Thoracic aorta (tissue), 2 donors: ENCODE data around the gene IL36B. TPM values are rescaled to one million over a fixed set of nuclear protein-coding genes. Genes with fewer than 3 reads are reported as not detected.

ENCODE experiments used
- ATAC-seq: fragments of 150-250 bp; one replicate; pipeline ENCODE4 v1.8.0; 2017; ENCODE audit warnings: low read depth; ENCODE audit not compliant: insufficient number of reproducible peaks, low FRiP score
- DNase-seq: peaks from one replicate; pipeline ENCODE4 v3.0.0-alpha.2; 2020; ENCODE audit warnings: low spot score
- H3K27ac ChIP-seq, 2 donors: fragments of 200-600 bp; sonication (generic); 1 replicate in 1 of 2; 2 replicates in 1 of 2; pipeline ENCODE4 v1.5.1; 2016; ENCODE audit warnings: mild to moderate bottlenecking in 2 of 2, moderate library complexity in 2 of 2
- H3K27me3 ChIP-seq: fragments of 200-600 bp; sonication (generic); replicated peaks from 2 replicates; pipeline ENCODE4 v1.6.0; 2016; ENCODE audit warnings: mild to moderate bottlenecking; ENCODE audit not compliant: insufficient read depth
- H3K36me3 ChIP-seq: fragments of 200-600 bp; sonication (generic); one replicate; pipeline ENCODE4 v1.5.1; 2016
- H3K4me1 ChIP-seq, 2 donors: fragments of 200-600 bp; sonication (generic); 1 replicate in 1 of 2; 2 replicates in 1 of 2; pipeline versions ENCODE4 v1.5.1 to v1.6.0; 2016; ENCODE audit warnings: low read depth in 2 of 2, mild to moderate bottlenecking in 1 of 2; ENCODE audit not compliant: control insufficient read depth in 1 of 2
- H3K4me3 ChIP-seq: fragments of 200-600 bp; sonication (generic); 2 replicates; pipeline ENCODE4 v1.5.1; 2016; ENCODE audit warnings: mild to moderate bottlenecking
- H3K9me3 ChIP-seq: fragments of 200-600 bp; sonication (generic); 2 replicates; pipeline ENCODE4 v1.5.1; 2016
- CTCF ChIP-seq: fragments of 200-600 bp; sonication (generic); IDR thresholded peaks from one replicate; pipeline ENCODE4 v1.5.1; 2019; ENCODE audit warnings: antibody characterized with exemption
- total RNA-seq, 2 donors: library from RNA; depleted of rRNA; stranded (reverse); fragments of >200 nt; gene quantifications; one replicate each; pipeline versions ENCODE4 v1.1.0 to v1.2.3, GENCODE V29; 2016

Gene IL36B
- total RNA-seq, 2 donors from 2014 or later, result not detected

GRCh38 chr2:113015655-113016054 lies 37.0 kb downstream of the IL36B start:
- H3K4me3 ChIP-seq, result no peak overlapping the region
- H3K27me3 ChIP-seq, result no peaks in the 10 kb centered on the region
- H3K4me1 ChIP-seq, result no peaks in the 10 kb centered on the region
- DNase-seq (no peak), ATAC-seq (no peak)
- no peaks in the 10 kb centered on the region for H3K36me3 ChIP-seq
- H3K9me3 ChIP-seq, result no peaks in the 10 kb centered on the region
- no peak overlapping the region for H3K27ac ChIP-seq
- TF ChIP-seq CTCF, result no peak

DNA sequence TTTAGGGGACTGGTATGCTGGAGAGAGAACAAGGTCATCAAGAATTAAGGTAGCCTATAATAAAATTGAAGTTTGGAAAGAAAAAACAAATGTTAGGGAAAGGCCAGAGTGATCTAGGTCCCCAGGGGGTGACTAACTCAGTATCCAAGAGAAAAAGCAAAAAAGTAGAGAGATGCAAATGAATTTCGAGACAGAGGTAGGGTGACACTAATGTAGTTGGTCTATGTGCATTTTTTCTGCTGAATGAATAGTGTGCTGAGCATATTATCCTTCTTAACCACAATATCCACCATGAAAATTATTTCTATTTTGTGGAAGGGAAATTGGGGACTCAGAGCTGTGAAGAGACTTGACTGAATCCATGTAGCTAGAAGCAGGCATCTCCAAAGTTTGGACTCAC lies 37.6 kb downstream of the IL36B start:
- Histone ChIP-seq H3K9me3 (no peaks in the 10 kb centered on the region), H3K4me1 (no peaks in the 10 kb centered on the region), H3K27me3 (no peaks in the 10 kb centered on the region), H3K4me3 (no peak overlapping the region), H3K36me3 (no peaks in the 10 kb centered on the region), H3K27ac (no peak overlapping the region)
- no peak for TF ChIP-seq CTCF
- no peak for ATAC-seq
- no peak for DNase-seq

DNA sequence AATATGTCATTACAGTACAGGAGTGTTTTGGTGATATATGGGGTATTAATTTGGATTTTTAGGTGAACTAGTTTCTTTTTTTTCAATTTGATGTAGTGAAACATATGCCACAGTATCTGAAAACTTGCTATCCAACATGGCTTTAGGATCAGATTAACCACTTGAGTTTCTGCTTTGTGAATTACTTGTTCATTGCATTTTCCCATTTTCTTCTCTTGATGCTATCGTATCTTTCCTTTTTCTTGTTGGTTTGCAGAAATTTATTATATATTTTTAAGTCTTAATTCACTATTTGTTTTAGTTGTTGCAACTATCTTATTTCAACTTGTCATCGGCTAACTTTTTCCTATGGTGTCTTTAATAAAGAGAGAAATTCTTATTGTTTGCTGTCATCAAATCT lies 38.6 kb downstream of the IL36B start:
- H3K27ac ChIP-seq, result no peak overlapping the region
- no peaks in the 10 kb centered on the region for H3K36me3 ChIP-seq
- ATAC-seq, result no peak
- no peak for DNase-seq
- H3K9me3 ChIP-seq, result no peaks in the 10 kb centered on the region
- no peaks in the 10 kb centered on the region for H3K27me3 ChIP-seq
- no peak overlapping the region for H3K4me3 ChIP-seq
- TF ChIP-seq CTCF, result no peak
- H3K4me1 ChIP-seq, result no peaks in the 10 kb centered on the region

DNA sequence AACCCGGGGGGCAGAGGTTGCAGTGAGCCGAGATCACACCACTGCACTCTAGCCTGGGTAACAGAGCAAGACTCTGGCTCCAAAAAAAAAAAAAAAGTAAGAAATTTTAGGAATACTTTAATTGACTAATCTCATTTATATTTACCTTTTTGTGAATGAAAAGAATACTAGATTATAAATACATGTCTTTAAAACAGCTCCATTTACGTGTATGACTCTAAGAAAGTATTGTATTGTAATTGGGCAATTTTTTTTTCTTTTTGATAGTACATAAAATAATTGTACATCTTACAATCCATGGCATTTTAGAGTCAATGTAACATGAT lies 39.4 kb downstream of the IL36B start:
- Histone ChIP-seq H3K36me3 (no peaks in the 10 kb centered on the region), H3K9me3 (no peaks in the 10 kb centered on the region), H3K4me1 (no peaks in the 10 kb centered on the region), H3K27ac (no peak overlapping the region), H3K4me3 (no peak overlapping the region), H3K27me3 (no peaks in the 10 kb centered on the region)
- DNase-seq (no peak), ATAC-seq (no peak)
- TF ChIP-seq CTCF, result no peak

DNA sequence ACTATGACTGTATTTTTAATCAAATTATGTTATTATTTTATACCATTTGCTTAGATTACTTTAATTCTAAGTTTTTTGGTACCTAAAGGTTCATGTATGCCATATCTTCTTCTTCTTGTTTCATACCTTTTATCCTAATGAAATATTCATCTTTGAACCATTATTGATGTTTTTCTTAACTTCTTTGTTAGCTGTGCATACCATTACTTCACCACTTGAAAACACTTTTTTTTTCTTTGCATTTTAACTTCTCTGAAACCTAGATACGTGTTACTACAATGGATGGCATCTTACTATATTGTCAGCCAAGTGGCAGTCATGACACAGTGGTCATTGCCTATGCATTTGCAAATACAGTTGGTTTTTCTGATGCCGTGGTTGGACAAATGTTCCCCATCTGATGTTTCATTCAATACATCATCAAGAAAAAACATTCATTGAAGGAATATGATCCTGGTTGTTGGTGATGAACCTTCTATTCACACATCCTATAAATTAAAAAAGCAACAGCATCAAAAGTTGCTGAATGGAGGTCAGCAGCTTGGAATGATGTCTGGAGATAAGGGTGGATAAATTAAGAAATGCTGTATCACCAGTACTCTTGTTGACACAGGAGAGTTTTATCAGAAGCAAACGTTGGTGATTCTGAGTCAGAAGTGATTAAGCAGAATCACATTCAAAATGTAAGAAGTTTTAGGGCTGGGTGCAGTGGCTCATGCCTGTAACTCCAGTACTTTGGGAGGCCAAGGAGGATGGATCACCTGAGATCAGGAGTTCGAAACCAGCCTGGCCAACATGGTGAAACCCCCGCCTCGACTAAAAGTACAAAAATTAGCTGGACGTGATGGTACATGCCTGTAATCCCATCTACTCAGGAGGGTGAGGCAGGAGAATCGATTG lies 40.0 kb downstream of the IL36B start:
- ATAC-seq (no peak), DNase-seq (no peak)
- no peak for TF ChIP-seq CTCF
- no peaks in the 10 kb centered on the region for H3K36me3 ChIP-seq
- no peak overlapping the region for H3K27ac ChIP-seq
- no peaks in the 10 kb centered on the region for H3K9me3 ChIP-seq
- no peaks in the 10 kb centered on the region for H3K27me3 ChIP-seq
- no peaks in the 10 kb centered on the region for H3K4me1 ChIP-seq
- H3K4me3 ChIP-seq, result no peak overlapping the region
